GM12891 (cell line): Measurements from ENCODE around the gene IGFBP6.
A peak's percentile ranks its signal among the peaks of the same experiment; 100 is the strongest.
"Not testable (repeated sequence)": the region's sequence is repeated elsewhere in the genome, so short reads cannot be mapped to it uniquely, and the experiment has no call there.

Experiments used
- DNase-seq: peaks from one replicate; pipeline ENCODE4 v3.0.0; 2011; ENCODE audit warnings: low spot score; ENCODE audit not compliant: insufficient read length
- FAIRE-seq: peaks from 2 replicates; lab custom pipeline; 2011; peaks lifted over from hg19 to GRCh38; lab: Jason Lieb, UNC
- PAX5 ChIP-seq: IDR thresholded peaks from 2 replicates; pipeline ENCODE4 v1.6.1; 2011; ENCODE audit warnings: low read length, moderate library complexity, mild to moderate bottlenecking; ENCODE audit not compliant: insufficient read depth, severe bottlenecking
- POLR2A ChIP-seq: IDR thresholded peaks from 2 replicates; pipeline ENCODE4 v1.6.1; 2011; ENCODE audit warnings: low read depth, low read length, control low read depth
- POLR2AphosphoS5 ChIP-seq: IDR thresholded peaks from 2 replicates; pipeline ENCODE4 v1.6.1; 2011; ENCODE audit warnings: low read depth, low read length, control low read depth
- POU2F2 ChIP-seq: IDR thresholded peaks from 2 replicates; pipeline ENCODE4 v1.6.1; 2011; ENCODE audit warnings: low read depth, mild to moderate bottlenecking, control low read depth, low read length, moderate library complexity
- SPI1 ChIP-seq: IDR thresholded peaks from 2 replicates; pipeline ENCODE4 v1.6.1; 2011; ENCODE audit warnings: low read depth, low read length, control low read depth
- TAF1 ChIP-seq: IDR thresholded peaks from 2 replicates; pipeline ENCODE4 v1.6.1; 2011; ENCODE audit warnings: low read depth, low read length, control low read depth

The IGFBP6 gene

GRCh38 chr12:53102883-53103807, 5.7 kb downstream of the IGFBP6 start, which contains the start of gene SOAT2:
TSS of gene SOAT2 (plus strand) at chr12:53103486. CDS start at chr12:53103578, 92 bp downstream.
- DNase-seq (peak; percentile 72), FAIRE-seq (peak; percentile 97)
- TF ChIP-seq POLR2AphosphoS5 (no peak), TAF1 (no peak), POU2F2 (peak; percentile 67; the same call in 1 of the 2 replicates)

- FAIRE-seq (peak; percentile 20), DNase-seq (no peak)
- TF ChIP-seq POLR2A, result no peak
- TF ChIP-seq TAF1, result no peak
- TF ChIP-seq SPI1, result no peak
- no peak for TF ChIP-seq PAX5
- no peak for TF ChIP-seq POU2F2
- TF ChIP-seq POLR2AphosphoS5, result no peak
Measured at GRCh38 chr12:53103860-53104305, 6.4 kb downstream of the IGFBP6 start.

- TF ChIP-seq POU2F2 (no peak), SPI1 (no peak), POLR2AphosphoS5 (no peak), POLR2A (no peak), PAX5 (no peak), TAF1 (no peak)
- FAIRE-seq (no peak), DNase-seq (no peak)
Measured at GRCh38 chr12:53105256-53105655, 7.8 kb downstream of the IGFBP6 start.

- TF ChIP-seq POLR2AphosphoS5, result no peak
- no peak for TF ChIP-seq SPI1
- no peak for TF ChIP-seq PAX5
- no peak for TF ChIP-seq POU2F2
- no peak for TF ChIP-seq POLR2A
- TF ChIP-seq TAF1, result no peak
- DNase-seq (no peak), FAIRE-seq (no peak)
Measured at GRCh38 chr12:53105712-53106439, 8.4 kb downstream of the IGFBP6 start.

GRCh38 chr12:53107122-53107521, 9.7 kb downstream of the IGFBP6 start:
- TF ChIP-seq POU2F2, result no peak
- no peak for TF ChIP-seq TAF1
- no peak for TF ChIP-seq PAX5
- TF ChIP-seq POLR2AphosphoS5, result no peak
- TF ChIP-seq SPI1, result no peak
- no peak for TF ChIP-seq POLR2A
- FAIRE-seq, result no peak
- DNase-seq, result no peak

GRCh38 chr12:53112431-53112830, 15.0 kb downstream of the IGFBP6 start:
- FAIRE-seq, DNase-seq: not testable (repeated sequence)

GRCh38 chr12:53113136-53113705, 15.8 kb downstream of the IGFBP6 start:
- FAIRE-seq (no peak), DNase-seq (no peak)
- TF ChIP-seq POU2F2 (no peak), POLR2AphosphoS5 (no peak), TAF1 (no peak), POLR2A (no peak), SPI1 (no peak), PAX5 (no peak)

- TF ChIP-seq TAF1 (no peak), SPI1 (no peak), POLR2AphosphoS5 (no peak), POU2F2 (no peak), POLR2A (no peak), PAX5 (no peak)
- FAIRE-seq, result no peak
- DNase-seq, result no peak
Measured at GRCh38 chr12:53113951-53114350, 16.5 kb downstream of the IGFBP6 start.

- TF ChIP-seq POLR2A (no peak), TAF1 (no peak), POU2F2 (no peak), PAX5 (no peak), SPI1 (no peak), POLR2AphosphoS5 (no peak)
- no peak for FAIRE-seq
- no peak for DNase-seq
Measured at GRCh38 chr12:53115112-53115890, 17.8 kb downstream of the IGFBP6 start.
